ENCODE results near the gene CACNG8.

DNA sequence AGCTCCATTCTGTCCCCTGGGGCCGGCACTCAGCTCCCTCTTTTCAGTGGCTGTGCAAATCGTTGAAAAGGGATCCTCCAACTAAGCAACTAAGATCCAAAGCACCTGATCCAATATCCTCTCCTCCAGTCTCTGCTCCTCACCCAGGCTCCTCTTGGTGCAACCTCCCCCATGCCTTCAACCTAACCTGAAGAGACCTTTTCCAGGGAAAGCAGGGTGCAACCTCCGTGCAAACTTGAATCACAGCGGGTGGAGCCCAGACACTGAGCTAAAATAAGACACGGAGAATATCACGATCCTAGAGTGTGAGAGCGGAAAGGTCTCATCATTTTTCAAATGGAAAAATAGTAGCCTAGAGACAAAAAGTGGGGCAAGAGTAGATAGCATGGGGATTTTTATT, 45.4 kb upstream of the CACNG8 start:
- TF ChIP-seq SIN3A (IDR thresholded peaks at IDR 0.05; ENCODE audit: borderline replicate concordance, insufficient read depth, low read length) (no peak), TAF1 (IDR thresholded peaks at IDR 0.05; ENCODE audit: borderline replicate concordance, insufficient read depth, low read length) (no peak)
